DND-41 (cell line): ENCODE data around the gene SETBP1.

ENCODE experiments used
- CTCF ChIP-seq: IDR thresholded peaks from 2 replicates; pipeline ENCODE4 v1.5.1; 2012; ENCODE audit warnings: borderline replicate concordance, low read length, moderate library complexity, mild to moderate bottlenecking; ENCODE audit not compliant: poor library complexity, severe bottlenecking; ENCODE audit errors: extremely low read depth
- EZH2 ChIP-seq: IDR thresholded peaks from 3 replicates; pipeline ENCODE4 v1.6.1; 2012; ENCODE audit warnings: borderline replicate concordance, low read depth, mild to moderate bottlenecking, moderate library complexity, low read length, inconsistent platforms; ENCODE audit not compliant: severe bottlenecking

GRCh38 chr18:44949967-44950366 is 269.3 kb downstream of the SETBP1 start:
- TF ChIP-seq CTCF (no peak), EZH2 (no peak)
